NCI-H524 treated with DMSO at 0.1 percent for 48 hours (cell line): Measurements from ENCODE around the gene FBXO8.

ENCODE experiments used
- DNase-seq: peaks from one replicate; lab custom pipeline; 2025; lab: John Stamatoyannopoulos, UW

The FBXO8 gene

GRCh38 chr4:174244441-174244840 lies 39.0 kb downstream of the FBXO8 start:
- DNase-seq, result no peak

GRCh38 chr4:174241162-174241561 lies 42.3 kb downstream of the FBXO8 start:
- DNase-seq, result no peak

DNA sequence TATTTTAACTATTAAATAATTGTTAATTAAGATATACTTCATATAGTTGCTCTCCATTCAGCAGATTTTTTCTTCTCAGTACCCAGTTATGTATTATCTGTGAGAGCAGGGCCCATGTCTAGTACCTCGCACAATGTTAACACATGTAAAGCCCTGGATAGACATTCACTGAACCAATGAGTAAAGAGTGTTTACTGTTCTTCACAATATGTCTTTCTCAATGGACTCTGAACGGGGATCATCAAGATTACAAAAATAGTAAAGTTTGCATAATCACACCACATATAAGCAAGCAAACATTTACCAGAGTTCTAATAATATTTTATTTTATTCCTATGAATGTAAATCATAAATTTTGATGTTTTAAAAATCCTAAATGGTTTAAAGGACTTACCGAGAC lies 47.1 kb downstream of the FBXO8 start:
- no peak for DNase-seq

DNA sequence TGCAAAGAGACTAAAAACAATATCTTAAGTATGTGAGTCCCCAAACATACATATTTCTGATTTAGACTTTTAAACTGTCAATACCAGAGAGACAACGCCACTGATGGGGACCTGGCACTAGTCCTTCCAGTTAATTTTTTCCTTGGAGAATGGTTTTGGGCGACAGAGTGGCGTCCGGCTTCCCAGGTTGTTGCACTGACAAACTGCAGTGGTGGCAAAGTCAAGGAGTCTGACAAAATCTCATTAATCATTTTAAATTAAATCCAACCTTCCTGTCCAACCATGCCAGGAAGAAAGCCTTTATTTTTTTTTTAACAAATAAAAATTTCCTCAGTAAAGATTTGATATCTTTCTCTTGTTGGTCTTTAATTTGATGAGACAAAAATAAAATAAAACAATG lies 52.8 kb downstream of the FBXO8 start:
- DNase-seq, result no peak

GRCh38 chr4:174230148-174230547 lies 53.3 kb downstream of the FBXO8 start:
- DNase-seq, result no peak

- DNase-seq, result no peak
These were observed 54.5 kb downstream of the FBXO8 start for GRCh38 chr4:174228988-174229387.

DNA sequence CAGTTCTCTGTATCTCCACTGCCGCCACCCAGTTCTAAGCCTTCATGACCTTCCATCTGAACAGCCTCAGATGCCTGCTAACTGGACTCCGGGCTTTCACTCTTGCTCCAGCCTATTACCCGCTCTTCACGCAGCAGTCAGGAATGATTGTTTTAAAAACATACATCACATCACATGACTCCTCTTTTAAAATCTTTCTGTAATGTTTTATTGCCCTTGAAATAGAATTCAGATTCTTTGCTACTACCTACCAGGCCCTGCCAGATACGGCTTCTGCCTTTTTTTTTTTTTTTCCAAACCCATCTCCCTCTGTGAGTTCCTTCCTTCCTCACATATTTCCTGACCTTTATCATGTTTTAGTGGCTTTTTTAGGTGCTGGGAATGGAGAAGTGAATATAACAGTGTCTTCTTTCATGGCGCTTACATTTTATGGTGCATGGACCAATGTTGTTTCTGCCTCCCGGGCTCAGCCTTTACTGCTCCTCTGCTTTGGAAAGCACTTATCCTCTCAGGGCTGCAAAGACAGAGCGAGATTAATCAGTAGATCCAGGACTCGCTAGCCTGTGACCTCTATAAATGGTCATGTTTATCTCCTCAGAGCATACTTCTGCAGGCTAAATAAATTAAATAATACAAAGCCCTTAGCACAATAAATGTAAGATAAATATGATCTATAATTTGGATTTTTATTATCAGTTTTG lies 58.0 kb downstream of the FBXO8 start:
- no peak for DNase-seq

GRCh38 chr4:174224550-174224949 lies 58.9 kb downstream of the FBXO8 start:
- DNase-seq, result no peak

DNA sequence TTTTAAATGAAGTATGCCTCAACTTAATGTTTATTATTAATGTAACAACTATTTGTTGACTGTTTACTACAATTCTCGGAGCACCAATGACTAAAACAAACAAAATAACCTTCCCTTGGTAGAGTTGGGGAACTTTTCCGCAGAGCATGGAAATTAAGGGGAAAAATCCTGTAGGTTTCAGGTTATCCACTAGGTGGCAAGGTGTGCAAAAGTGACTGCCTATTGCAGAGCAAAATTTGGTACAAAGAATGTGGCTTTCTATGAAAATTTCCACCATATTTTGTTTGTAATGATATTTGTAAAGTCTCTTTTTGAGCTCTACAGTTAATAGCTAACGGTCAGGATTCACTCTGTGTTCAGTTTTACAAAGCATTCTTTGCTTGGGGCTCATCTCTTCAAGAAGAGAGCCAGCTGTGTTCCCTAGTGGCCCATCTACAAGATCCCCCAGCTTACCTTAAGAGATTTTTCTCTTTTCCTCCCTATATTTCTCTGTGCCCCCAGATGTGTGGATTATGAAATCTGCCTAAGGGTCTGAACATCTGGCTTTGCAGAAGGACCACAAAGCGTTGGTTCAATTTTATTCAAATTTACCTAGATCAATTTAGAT lies 61.1 kb downstream of the FBXO8 start:
- DNase-seq, result no peak

- DNase-seq, result no peak
These were observed 65.2 kb downstream of the FBXO8 start for GRCh38 chr4:174218127-174218790.

DNA sequence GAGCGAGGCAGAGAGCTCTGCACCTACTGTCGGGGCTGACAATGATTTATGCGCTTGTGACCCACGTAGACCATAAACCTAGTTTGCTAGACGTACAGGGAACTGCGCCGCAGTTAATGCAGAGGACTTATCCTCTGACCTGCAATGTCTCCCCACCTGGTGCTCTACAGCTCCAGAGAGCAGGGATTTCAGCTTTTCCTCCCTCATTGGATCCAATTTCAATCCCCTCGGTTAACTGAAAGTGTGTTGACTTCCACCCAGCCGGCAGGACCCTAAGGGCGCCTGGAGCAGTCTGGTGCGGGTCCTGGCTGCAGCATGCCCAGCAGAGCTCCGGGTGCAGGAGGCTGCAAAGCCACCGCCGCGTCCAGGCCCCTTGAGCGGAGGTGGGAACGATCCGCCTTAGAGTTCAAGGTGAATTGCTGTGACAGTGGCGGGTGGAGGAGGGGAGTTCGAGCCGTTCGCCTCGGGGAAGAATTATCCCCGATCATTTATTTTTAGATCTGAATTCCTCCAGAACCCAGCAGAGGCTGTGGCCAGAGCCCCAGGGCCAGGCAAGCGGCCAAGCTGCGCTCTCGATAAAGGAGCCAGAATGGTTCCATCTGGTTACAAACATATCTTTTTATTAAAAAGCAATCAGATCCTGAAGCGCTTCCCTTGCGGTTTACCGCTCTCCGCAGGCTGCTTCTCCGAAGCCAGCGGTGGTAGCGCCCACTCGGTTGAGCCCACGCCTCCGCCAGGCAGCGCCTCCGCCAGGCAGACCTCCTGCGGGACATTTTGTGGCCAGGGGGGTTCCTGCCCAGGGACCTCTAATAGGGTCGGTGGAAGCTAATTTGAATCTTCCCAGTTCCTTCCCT lies 66.0 kb downstream of the FBXO8 start:
- no peak for DNase-seq

DNA sequence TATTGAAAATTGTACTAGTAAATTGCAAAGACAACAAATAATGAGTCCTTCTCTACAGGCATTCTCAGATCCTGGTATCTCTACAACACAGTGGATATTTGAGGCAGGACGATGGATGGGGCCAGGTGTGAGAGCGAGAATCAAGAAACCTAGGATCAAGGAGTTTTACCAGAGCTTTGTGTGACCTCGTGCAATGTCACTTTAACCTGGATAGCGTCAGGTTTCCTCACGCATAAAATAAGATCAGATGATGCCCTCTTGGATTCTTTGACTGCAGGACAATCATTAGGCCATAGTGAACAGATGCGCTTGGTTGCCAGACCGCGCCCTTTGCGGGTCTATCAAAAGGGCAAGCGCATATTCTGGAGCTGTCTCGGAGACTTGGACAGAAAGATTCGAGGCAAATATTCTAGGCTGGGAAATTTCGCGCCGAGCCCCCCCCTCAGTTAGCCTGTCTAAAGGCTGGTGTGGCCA lies 66.6 kb downstream of the FBXO8 start:
- DNase-seq, result no peak

DNA sequence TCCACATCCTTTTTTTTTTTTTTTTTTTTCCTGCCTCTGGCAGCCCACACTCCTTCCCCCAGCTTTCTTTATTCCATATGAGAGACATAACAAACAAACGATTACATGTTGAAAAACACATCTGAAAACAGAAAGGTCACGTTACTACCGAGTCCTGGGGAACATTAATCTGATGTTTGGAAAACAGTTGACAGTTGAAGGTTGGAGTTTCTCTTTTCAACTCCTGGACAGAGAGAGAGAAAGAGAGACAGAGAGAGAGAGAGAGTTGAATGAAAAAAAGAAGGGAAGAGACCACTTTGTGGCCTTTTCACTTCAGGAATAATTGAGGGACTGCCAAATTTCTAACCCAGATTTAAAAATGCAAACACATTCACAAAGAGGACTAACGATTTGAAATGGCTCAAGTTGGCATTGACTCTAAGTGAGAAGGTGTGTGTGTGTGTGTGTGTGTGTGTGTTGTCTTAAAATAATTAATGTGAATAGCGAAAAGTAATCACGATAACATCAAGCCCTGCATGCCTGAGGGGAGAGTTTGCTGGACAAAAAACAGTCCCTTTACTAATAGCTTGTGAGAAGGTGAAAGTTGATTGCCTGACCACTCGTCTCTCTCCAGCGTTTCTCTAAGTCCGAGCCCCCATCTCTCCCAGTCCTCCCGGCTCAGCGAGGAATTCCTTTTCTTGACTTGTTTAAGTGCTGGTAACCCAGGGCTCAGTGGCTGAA lies 67.3 kb downstream of the FBXO8 start:
- no peak for DNase-seq

- DNase-seq, result no peak
These were observed 68.4 kb downstream of the FBXO8 start for GRCh38 chr4:174215057-174215456.

GRCh38 chr4:174214101-174214878 lies 69.2 kb downstream of the FBXO8 start:
- DNase-seq, result no peak

GRCh38 chr4:174213731-174214100 lies 69.8 kb downstream of the FBXO8 start:
- DNase-seq, result no peak

GRCh38 chr4:174212061-174212460 lies 71.4 kb downstream of the FBXO8 start:
- DNase-seq, result no peak

DNA sequence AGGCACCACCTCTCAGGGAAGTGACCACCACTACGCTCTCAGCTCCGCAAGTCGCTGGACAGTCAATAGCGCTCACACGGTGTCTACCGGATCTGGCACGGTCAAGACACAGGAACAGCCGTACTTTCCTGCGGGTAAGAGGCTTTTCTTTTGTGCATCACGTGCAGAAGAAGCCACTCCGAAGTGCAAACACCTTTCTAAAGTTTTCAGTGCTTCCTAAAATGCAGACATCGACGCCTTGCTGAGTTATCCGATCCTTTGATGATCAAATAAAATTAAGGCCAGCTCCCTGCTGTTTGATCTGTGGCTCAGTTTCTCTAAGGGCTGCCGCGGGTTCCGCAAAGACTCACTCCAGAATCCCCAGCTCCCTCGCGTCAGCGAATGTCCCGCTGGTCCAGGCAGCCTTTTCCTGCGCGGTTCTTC lies 71.8 kb downstream of the FBXO8 start:
- no peak for DNase-seq

DNA sequence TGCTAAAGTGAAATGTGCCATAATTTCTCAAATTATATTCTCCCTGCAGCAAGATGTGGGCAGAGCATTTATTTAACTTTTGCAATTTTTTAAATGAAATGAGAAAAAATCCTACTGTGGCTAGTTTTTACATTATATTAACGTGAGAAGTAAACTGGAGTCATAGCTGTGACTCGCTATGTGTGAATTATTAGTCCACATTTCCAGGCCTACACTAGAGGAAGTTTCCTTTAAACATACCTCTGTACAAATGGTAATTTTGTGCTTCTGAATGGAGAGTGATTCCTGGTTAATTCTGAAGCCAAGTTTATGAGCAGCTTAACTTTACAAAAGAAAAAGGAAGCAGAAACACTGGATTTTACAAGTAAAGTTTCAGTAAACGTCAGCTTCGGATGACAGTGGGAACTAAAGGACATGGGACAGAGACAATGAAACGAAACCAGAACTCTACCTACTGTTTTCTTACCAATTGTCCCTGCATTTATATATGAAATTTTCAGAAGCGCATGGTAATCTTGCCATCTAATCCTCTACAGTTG lies 72.4 kb downstream of the FBXO8 start:
- no peak for DNase-seq

GRCh38 chr4:174210354-174210753 lies 73.1 kb downstream of the FBXO8 start:
- no peak for DNase-seq

GRCh38 chr4:174209341-174209740 lies 74.1 kb downstream of the FBXO8 start:
- no peak for DNase-seq
